ENCODE results near the gene PRR23E.

DNA sequence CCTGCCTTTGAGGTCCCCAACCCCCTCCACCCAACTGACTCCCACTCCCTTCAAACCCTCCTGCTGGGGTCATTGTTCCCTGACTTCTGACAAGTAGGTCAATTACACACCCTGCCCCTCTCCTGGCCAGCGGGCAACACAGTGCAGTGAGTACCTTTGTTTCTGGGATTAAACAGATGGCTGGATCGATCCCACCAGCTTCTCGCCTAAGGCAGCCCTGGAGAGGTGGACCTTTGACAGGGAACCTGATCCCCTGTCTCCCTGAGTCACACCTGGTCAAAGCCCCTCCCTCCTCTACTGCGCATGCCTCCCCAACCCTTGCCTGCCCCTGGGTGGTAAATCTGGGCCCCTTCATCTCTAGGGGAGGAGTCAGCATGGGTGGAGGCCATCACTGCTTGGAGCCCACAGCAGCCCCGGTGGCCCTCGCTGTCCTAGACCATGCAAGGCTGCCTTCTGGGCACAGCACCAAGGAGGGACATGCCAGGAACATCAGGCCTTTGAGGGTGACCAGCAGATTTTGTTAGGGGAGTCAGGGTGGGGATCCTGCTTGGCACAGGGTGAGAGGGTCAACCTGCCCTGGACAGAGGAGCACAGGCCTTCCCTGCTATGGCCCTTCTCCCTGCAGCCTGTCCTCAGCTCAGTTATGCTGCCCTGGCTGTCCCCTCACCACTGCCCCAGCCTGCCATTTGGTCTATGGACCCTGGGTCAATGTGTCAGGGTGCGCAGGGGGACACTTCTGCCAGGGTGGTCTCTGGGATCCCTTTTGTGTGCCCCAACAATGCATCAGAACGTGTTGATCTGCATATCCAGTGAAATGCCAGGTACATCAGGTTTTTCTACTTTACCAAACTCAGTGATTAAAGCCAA, 9.8 kb upstream of the PRR23E start:
- TF ChIP-seq RAD21 (IDR thresholded peaks at IDR 0.05; ENCODE audit: low read depth), result no peak
- TF ChIP-seq FOXM1 (IDR thresholded peaks at IDR 0.05; ENCODE audit: borderline replicate concordance, low read depth), result no peak
- no peak for TF ChIP-seq CEBPB (IDR thresholded peaks at IDR 0.05)
- TF ChIP-seq, protein P1, sequence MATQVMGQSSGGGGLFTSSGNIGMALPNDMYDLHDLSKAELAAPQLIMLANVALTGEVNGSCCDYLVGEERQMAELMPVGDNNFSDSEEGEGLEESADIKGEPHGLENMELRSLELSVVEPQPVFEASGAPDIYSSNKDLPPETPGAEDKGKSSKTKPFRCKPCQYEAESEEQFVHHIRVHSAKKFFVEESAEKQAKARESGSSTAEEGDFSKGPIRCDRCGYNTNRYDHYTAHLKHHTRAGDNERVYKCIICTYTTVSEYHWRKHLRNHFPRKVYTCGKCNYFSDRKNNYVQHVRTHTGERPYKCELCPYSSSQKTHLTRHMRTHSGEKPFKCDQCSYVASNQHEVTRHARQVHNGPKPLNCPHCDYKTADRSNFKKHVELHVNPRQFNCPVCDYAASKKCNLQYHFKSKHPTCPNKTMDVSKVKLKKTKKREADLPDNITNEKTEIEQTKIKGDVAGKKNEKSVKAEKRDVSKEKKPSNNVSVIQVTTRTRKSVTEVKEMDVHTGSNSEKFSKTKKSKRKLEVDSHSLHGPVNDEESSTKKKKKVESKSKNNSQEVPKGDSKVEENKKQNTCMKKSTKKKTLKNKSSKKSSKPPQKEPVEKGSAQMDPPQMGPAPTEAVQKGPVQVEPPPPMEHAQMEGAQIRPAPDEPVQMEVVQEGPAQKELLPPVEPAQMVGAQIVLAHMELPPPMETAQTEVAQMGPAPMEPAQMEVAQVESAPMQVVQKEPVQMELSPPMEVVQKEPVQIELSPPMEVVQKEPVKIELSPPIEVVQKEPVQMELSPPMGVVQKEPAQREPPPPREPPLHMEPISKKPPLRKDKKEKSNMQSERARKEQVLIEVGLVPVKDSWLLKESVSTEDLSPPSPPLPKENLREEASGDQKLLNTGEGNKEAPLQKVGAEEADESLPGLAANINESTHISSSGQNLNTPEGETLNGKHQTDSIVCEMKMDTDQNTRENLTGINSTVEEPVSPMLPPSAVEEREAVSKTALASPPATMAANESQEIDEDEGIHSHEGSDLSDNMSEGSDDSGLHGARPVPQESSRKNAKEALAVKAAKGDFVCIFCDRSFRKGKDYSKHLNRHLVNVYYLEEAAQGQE (IDR thresholded peaks at IDR 0.05; ENCODE audit: low read depth), result no peak
- TF ChIP-seq EGR1 (IDR thresholded peaks at IDR 0.05), result no peak
- no peak for TF ChIP-seq EP300 (IDR thresholded peaks at IDR 0.05; ENCODE audit: borderline replicate concordance)
